ENCODE measurements around the gene OR4F15.
"Not testable (repeated sequence)": the region's sequence is repeated elsewhere in the genome, so short reads cannot be mapped to it uniquely, and the experiment has no call there.

OR4F15 gene

DNA sequence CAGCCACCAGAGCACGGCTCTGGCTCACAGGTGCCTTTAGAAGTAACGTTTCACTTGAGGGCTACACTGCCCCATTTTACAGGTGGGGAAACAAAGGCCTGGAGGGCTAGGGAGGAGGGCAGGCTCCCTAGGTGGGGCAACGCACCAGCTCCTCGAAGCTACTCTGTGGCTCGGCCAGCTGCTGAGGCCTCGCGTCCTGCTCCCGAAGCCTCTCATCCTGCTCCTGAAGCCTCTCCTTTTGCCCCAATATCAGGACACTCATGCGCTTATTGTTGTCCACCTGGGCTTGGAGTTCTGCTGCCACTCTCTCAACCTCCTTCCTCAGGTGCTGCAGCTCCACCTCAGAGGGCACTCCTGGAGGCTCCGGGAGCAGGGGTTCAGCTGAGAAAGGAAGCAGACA lies 36.9 kb upstream of the OR4F15 start:
- no peak for TF ChIP-seq CTCF (IDR thresholded peaks at IDR 0.05; ENCODE audit: borderline replicate concordance, control extremely low read depth, extremely low read depth, insufficient read depth, missing control alignments)
- DNase-seq (ENCODE audit: low spot score), result no peak
- in situ Hi-C loops (cut with MboI; ENCODE audit: low sequenced_read_pairs, unreplicated experiment), result no loop called here

- DNase-seq (ENCODE audit: low spot score); in situ Hi-C loops (cut with MboI; ENCODE audit: low sequenced_read_pairs, unreplicated experiment): not testable (repeated sequence)
Measured at GRCh38 chr15:101778576-101778975, 33.4 kb upstream of the OR4F15 start.

GRCh38 chr15:101780225-101780624 lies 31.8 kb upstream of the OR4F15 start:
- in situ Hi-C loops (cut with MboI; ENCODE audit: low sequenced_read_pairs, unreplicated experiment); DNase-seq (ENCODE audit: low spot score): not testable (repeated sequence)

- TF ChIP-seq CTCF (IDR thresholded peaks at IDR 0.05; ENCODE audit: borderline replicate concordance, control extremely low read depth, extremely low read depth, insufficient read depth, missing control alignments), result no peak
- in situ Hi-C loops (cut with MboI; ENCODE audit: low sequenced_read_pairs, unreplicated experiment), result no loop called here
- no peak for DNase-seq (ENCODE audit: low spot score)
Measured at GRCh38 chr15:101781928-101782327, 30.1 kb upstream of the OR4F15 start.

GRCh38 chr15:101784644-101785043 lies 27.4 kb upstream of the OR4F15 start:
- in situ Hi-C loops (cut with MboI; ENCODE audit: low sequenced_read_pairs, unreplicated experiment), result no loop called here
- no peak for DNase-seq (ENCODE audit: low spot score)
- no peak for TF ChIP-seq CTCF (IDR thresholded peaks at IDR 0.05; ENCODE audit: borderline replicate concordance, control extremely low read depth, extremely low read depth, insufficient read depth, missing control alignments)

DNA sequence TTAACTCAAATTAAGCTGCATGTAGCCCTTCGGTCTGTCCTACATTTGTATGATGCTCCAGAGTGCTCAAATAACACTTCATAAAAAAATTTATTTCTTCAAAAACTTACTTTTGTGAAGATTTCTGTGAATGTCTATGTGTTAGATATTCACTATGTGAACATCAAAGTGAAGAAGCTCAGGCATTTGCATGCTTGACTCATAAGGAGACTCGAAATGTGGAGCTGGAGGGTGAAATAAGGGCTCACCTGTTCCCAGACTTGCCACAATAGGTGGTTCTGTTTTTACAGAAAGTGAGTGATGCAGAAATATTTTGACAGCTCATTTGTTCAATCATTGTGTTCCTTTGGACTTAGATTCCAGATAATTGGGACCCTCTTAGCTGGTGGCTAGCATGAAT lies 25.6 kb upstream of the OR4F15 start:
- in situ Hi-C loops (cut with MboI; ENCODE audit: low sequenced_read_pairs, unreplicated experiment), result not testable (repeated sequence)

GRCh38 chr15:101788001-101788400 lies 24.0 kb upstream of the OR4F15 start:
- DNase-seq (ENCODE audit: low spot score); in situ Hi-C loops (cut with MboI; ENCODE audit: low sequenced_read_pairs, unreplicated experiment): not testable (repeated sequence)

More for the DNA sequence above, 25.6 kb upstream of the OR4F15 start:
- DNase-seq (ENCODE audit: low spot score), result not testable (repeated sequence)

DNA sequence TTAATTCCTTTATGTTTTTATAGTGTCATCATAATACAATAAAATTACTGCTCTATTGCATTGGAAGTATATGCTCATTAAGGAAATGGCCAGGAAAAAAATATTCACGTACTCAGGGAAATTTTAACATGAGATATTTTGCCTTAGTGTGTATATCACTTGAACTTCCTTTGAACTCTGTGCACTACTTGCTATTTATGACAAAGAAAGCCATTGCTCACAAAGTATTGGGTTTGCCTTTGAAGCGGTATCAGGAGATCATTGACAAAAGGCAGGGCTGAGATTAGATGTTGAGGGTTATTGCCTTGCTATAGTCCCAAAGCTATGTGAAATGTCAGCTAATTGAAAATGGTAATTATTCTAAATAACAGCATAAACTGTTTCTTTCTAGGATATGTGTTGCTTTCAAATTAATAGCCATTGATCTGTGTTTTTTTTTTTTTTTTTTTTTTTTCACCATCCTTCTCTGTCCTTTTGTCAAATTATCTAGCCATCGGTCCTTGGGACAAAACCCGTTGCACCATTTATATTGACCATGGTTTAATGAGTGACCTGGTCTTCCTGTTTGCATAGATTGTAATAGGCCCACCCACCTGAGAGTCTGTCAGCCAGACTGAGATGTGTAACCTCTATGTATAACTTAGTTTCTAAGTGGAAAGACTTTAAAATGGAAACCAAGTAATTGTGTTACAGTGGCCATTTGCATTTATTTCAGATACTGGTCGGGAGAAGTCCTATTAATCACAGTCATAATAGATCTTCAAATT lies 23.3 kb upstream of the OR4F15 start:
- in situ Hi-C loops (cut with MboI; ENCODE audit: low sequenced_read_pairs, unreplicated experiment); DNase-seq (ENCODE audit: low spot score): not testable (repeated sequence)

GRCh38 chr15:101790748-101791147 lies 21.3 kb upstream of the OR4F15 start:
- in situ Hi-C loops (cut with MboI; ENCODE audit: low sequenced_read_pairs, unreplicated experiment); DNase-seq (ENCODE audit: low spot score): not testable (repeated sequence)

GRCh38 chr15:101793981-101794380 lies 18.0 kb upstream of the OR4F15 start:
- DNase-seq (ENCODE audit: low spot score); in situ Hi-C loops (cut with MboI; ENCODE audit: low sequenced_read_pairs, unreplicated experiment): not testable (repeated sequence)

GRCh38 chr15:101795455-101795854 lies 16.5 kb upstream of the OR4F15 start:
- in situ Hi-C loops (cut with MboI; ENCODE audit: low sequenced_read_pairs, unreplicated experiment), result no loop called here
- no peak for TF ChIP-seq CTCF (IDR thresholded peaks at IDR 0.05; ENCODE audit: borderline replicate concordance, control extremely low read depth, extremely low read depth, insufficient read depth, missing control alignments)
- DNase-seq (ENCODE audit: low spot score), result no peak
